Upper lobe of left lung (tissue), 4 donors: ENCODE data around the gene ATPAF2.

Source experiments
- CTCF ChIP-seq, 6 experiments: fragments of 450-650 bp in 4 of 6; fragments of 200-600 bp in 2 of 6; sonication (generic) in 2 of 6; IDR thresholded peaks; one replicate each; pipeline ENCODE4 v1.5.1; 2016 to 2019; ENCODE audit warnings: antibody characterized with exemption in 6 of 6
- EP300 ChIP-seq, 4 donors: sonication (generic); formaldehyde crosslinking; IDR thresholded peaks; one replicate each; pipeline ENCODE4 v1.5.1; 2017; ENCODE audit warnings: antibody characterized with exemption in 4 of 4, control low read depth in 2 of 4
- POLR2A ChIP-seq, 4 donors: fragments of 450-650 bp; IDR thresholded peaks; one replicate each; pipeline ENCODE4 v1.5.1; 2016 to 2017; ENCODE audit warnings: antibody characterized with exemption in 4 of 4, mild to moderate bottlenecking in 2 of 4
- POLR2AphosphoS5 ChIP-seq, 2 donors: sonication (generic); formaldehyde crosslinking; IDR thresholded peaks; one replicate each; pipeline ENCODE4 v1.5.1; 2017; ENCODE audit warnings: antibody characterized with exemption in 2 of 2

- no peak for TF ChIP-seq CTCF (IDR thresholded peaks at IDR 0.05)
- TF ChIP-seq POLR2AphosphoS5 (IDR thresholded peaks at IDR 0.05): no peak
- TF ChIP-seq EP300 (IDR thresholded peaks at IDR 0.05): no peak
- TF ChIP-seq POLR2A (IDR thresholded peaks at IDR 0.05): no peak
Observed at GRCh38 chr17:18064053-18064452, 25.1 kb upstream of the ATPAF2 start.
